HCEC 1CT (cell line): ENCODE data around the gene MYOM1.

Experiments
- DNase-seq: peaks from one replicate; pipeline ENCODE4 v3.0.0-alpha.2; 2017

Gene MYOM1

GRCh38 chr18:3183103-3183717 is 36.6 kb downstream of the MYOM1 start:
- no peak for DNase-seq

- DNase-seq = peak; percentile 37
Observed at GRCh38 chr18:3180325-3180724, 39.4 kb downstream of the MYOM1 start.

GRCh38 chr18:3179430-3180089 is 40.2 kb downstream of the MYOM1 start:
- no peak for DNase-seq

GRCh38 chr18:3177902-3178687 is 41.7 kb downstream of the MYOM1 start:
- peak; percentile 70 for DNase-seq

- no peak for DNase-seq
Observed at GRCh38 chr18:3175195-3175758, 44.5 kb downstream of the MYOM1 start.

- no peak for DNase-seq
Observed at GRCh38 chr18:3172097-3172496, 47.7 kb downstream of the MYOM1 start.

GRCh38 chr18:3171631-3172030 is 48.1 kb downstream of the MYOM1 start:
- DNase-seq = no peak

GRCh38 chr18:3170441-3171161 is 49.2 kb downstream of the MYOM1 start:
- DNase-seq = no peak

GRCh38 chr18:3164381-3164780 is 55.4 kb downstream of the MYOM1 start:
- no peak for DNase-seq

GRCh38 chr18:3163968-3164367 is 55.8 kb downstream of the MYOM1 start:
- DNase-seq = no peak

- DNase-seq = peak; percentile 36
Observed at GRCh38 chr18:3162181-3162580, 57.6 kb downstream of the MYOM1 start.

- no peak for DNase-seq
Observed at GRCh38 chr18:3159830-3160229, 59.9 kb downstream of the MYOM1 start.

GRCh38 chr18:3157606-3158005 is 62.2 kb downstream of the MYOM1 start:
- DNase-seq = no peak

- no peak for DNase-seq
Observed at GRCh38 chr18:3157086-3157485, 62.7 kb downstream of the MYOM1 start.

- no peak for DNase-seq
Observed at GRCh38 chr18:3156325-3156640, 63.5 kb downstream of the MYOM1 start.

- DNase-seq = no peak
Observed at GRCh38 chr18:3154214-3154613, 65.6 kb downstream of the MYOM1 start.

- DNase-seq = no peak
Observed at GRCh38 chr18:3153107-3153704, 66.6 kb downstream of the MYOM1 start.

GRCh38 chr18:3152294-3152693 is 67.5 kb downstream of the MYOM1 start:
- no peak for DNase-seq

GRCh38 chr18:3151399-3152264 is 68.1 kb downstream of the MYOM1 start:
- peak; percentile 23 for DNase-seq

GRCh38 chr18:3150688-3151087 is 69.1 kb downstream of the MYOM1 start:
- DNase-seq = no peak

GRCh38 chr18:3150274-3150673 is 69.5 kb downstream of the MYOM1 start:
- no peak for DNase-seq
